Gastroesophageal sphincter (tissue), 4 donors: Measurements from ENCODE around the gene SHLD1. TPM values are rescaled to one million over a fixed set of nuclear protein-coding genes. Genes with fewer than 3 reads are reported as not detected.

Experiments
- ATAC-seq: fragments of 150-250 bp; one replicate; pipeline ENCODE4 v1.9.1; 2016; ENCODE audit warnings: mild to moderate bottlenecking, moderate library complexity
- H3K27ac ChIP-seq, 4 donors: fragments of 200-600 bp; sonication (generic) in 3 of 4; 1 replicate in 3 of 4; 2 replicates in 1 of 4; pipeline ENCODE4 v1.5.1; 2016 to 2019
- H3K27me3 ChIP-seq: fragments of 200-600 bp; sonication (generic); one replicate; pipeline ENCODE4 v1.5.1; 2019
- H3K36me3 ChIP-seq, 2 donors: fragments of 200-600 bp; sonication (generic); one replicate each; pipeline ENCODE4 v1.5.1; 2019; ENCODE audit warnings: control low read depth in 1 of 2
- H3K4me1 ChIP-seq, 3 donors: fragments of 200-600 bp; sonication (generic); 1 replicate in 2 of 3; 2 replicates in 1 of 3; pipeline ENCODE4 v1.5.1; 2016 to 2019; ENCODE audit warnings: control low read depth in 2 of 3
- H3K4me3 ChIP-seq, 2 donors: fragments of 200-600 bp; sonication (generic); one replicate each; pipeline ENCODE4 v1.5.1; 2019; ENCODE audit warnings: mild to moderate bottlenecking in 1 of 2, moderate library complexity in 1 of 2
- H3K9me3 ChIP-seq, 3 donors: fragments of 200-600 bp; sonication (generic); one replicate each; pipeline ENCODE4 v1.5.1; 2017 to 2019; ENCODE audit warnings: control low read depth in 2 of 3
- EP300 ChIP-seq: sonication (generic); formaldehyde crosslinking; IDR thresholded peaks from one replicate; pipeline ENCODE4 v1.6.1; 2017; ENCODE audit warnings: antibody characterized with exemption, mild to moderate bottlenecking
- POLR2A ChIP-seq, 2 donors: fragments of 450-650 bp; IDR thresholded peaks; one replicate each; pipeline ENCODE4 v1.6.1; 2017; ENCODE audit warnings: antibody characterized with exemption in 2 of 2, mild to moderate bottlenecking in 2 of 2, moderate library complexity in 1 of 2
- POLR2AphosphoS5 ChIP-seq: sonication (generic); formaldehyde crosslinking; IDR thresholded peaks from one replicate; pipeline ENCODE4 v1.6.1; 2017; ENCODE audit warnings: antibody characterized with exemption
- WGBS, 2 donors: methylation state at CpG; one replicate each; pipeline ENCODE4 v1.1.5; 2018; ENCODE audit warnings: low coverage in 1 of 2; 5-methylcytosine and 5-hydroxymethylcytosine counted together
- total RNA-seq, 4 donors: library from RNA; depleted of rRNA; stranded (reverse); fragments of >200 nt; gene quantifications; one replicate each; pipeline ENCODE4 v1.1.0, GENCODE V29; 2016
- TF ChIP-seq, protein P1 (sequence below), 4 experiments: fragments of 200-600 bp in 2 of 4; fragments of 450-650 bp in 2 of 4; sonication (generic) in 1 of 4; IDR thresholded peaks; one replicate each; pipeline ENCODE4 v1.5.1; 2017 to 2019; ENCODE audit warnings: antibody characterized with exemption in 4 of 4, mild to moderate bottlenecking in 2 of 4, moderate library complexity in 2 of 4

Gene SHLD1
- total RNA-seq, 4 donors from 2014 or later, result 0.93 to 3.3 (median 2.1) TPM

GRCh38 chr20:5842465-5842864, 92.3 kb downstream of the SHLD1 start:
- no peak for ATAC-seq
- WGBS, 2 donors, result 81 to 100% methylated on average over 2 of the region's 2 CpGs
- TF ChIP-seq EP300, result no peak
- TF ChIP-seq POLR2A (IDR thresholded peaks at IDR 0.05), result no peak
- TF ChIP-seq POLR2AphosphoS5, result no peak
- TF ChIP-seq, protein P1, sequence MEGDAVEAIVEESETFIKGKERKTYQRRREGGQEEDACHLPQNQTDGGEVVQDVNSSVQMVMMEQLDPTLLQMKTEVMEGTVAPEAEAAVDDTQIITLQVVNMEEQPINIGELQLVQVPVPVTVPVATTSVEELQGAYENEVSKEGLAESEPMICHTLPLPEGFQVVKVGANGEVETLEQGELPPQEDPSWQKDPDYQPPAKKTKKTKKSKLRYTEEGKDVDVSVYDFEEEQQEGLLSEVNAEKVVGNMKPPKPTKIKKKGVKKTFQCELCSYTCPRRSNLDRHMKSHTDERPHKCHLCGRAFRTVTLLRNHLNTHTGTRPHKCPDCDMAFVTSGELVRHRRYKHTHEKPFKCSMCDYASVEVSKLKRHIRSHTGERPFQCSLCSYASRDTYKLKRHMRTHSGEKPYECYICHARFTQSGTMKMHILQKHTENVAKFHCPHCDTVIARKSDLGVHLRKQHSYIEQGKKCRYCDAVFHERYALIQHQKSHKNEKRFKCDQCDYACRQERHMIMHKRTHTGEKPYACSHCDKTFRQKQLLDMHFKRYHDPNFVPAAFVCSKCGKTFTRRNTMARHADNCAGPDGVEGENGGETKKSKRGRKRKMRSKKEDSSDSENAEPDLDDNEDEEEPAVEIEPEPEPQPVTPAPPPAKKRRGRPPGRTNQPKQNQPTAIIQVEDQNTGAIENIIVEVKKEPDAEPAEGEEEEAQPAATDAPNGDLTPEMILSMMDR (IDR thresholded peaks at IDR 0.05), result no peak

DNA sequence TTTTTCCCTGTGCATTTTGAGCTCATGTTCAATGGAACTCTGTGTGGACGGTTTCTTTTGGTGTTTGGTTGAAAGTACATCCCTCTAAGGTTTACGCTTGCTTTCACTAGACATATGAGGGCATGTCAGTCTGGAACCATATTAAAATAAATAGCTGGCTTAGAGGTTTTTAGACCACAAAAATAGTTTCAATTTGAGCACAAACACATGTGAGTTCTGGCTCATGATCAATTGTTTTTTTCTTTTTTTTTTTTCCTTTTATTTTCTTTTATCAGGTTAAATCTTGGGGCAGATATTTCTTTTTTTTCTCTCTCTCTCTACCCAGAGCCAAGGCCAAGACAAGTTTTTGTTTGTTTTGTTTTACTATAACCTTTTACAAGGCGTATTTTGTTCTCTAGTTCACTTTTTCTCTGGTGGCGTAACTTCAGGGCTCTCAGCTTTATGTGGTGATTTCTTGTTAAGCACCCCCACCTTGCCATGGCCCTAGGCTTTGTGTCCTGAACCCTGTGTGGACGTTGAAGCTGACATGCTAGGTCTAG, 92.9 kb downstream of the SHLD1 start:
- no peak for TF ChIP-seq POLR2AphosphoS5
- TF ChIP-seq POLR2A (IDR thresholded peaks at IDR 0.05), result no peak
- no peak for TF ChIP-seq EP300
- TF ChIP-seq, protein P1 (IDR thresholded peaks at IDR 0.05), result no peak
- Histone ChIP-seq H3K4me1 (peaks cover 0 to 23% (median 7%) of the 10 kb centered on the region in 3 donors), H3K36me3 (no peaks in the 10 kb centered on the region), H3K9me3 (no peaks in the 10 kb centered on the region), H3K27me3 (no peaks in the 10 kb centered on the region), H3K27ac (no peak overlapping the region), H3K4me3 (no peak overlapping the region)
- WGBS, 2 donors, result 71 to 83% methylated on average over 2 to 5 of the region's 5 CpGs
- ATAC-seq, result no peak

More at GRCh38 chr20:5842465-5842864, 92.3 kb downstream of the SHLD1 start:
- no peak overlapping the region for H3K27ac ChIP-seq
- no peaks in the 10 kb centered on the region for H3K9me3 ChIP-seq
- peaks cover 0 to 18% (median 7%) of the 10 kb centered on the region in 3 donors for H3K4me1 ChIP-seq
- no peak overlapping the region for H3K4me3 ChIP-seq
- H3K27me3 ChIP-seq, result no peaks in the 10 kb centered on the region
- H3K36me3 ChIP-seq, result no peaks in the 10 kb centered on the region

DNA sequence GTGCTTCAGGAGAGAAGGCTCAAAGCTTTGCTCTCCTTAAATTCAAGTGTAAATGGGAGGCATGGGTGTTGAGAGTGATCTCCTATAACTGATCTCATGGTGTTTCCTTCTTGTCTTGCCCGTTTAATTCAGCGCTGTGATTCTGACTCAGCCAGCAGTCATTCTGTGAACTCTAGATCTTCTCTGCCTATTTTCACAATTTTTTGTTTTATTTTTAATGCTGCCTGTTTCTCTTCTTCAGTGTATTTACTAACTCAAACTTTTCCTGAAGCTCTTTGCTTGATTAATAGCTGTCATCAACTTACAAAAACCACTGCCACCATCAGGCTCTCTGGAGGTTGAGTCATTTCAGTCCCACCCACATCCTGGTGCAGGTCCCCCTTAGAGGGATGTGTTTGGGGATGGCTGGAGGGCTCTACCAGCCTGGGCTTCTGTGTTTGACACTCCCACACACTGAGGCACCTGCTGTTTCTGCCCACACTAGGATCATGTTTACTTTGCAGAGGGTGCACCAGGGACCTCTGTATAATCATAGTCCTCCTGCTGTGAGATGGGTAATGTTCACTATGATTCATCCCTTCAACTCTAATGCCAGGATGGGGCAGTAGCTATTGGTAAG, 94.0 kb downstream of the SHLD1 start:
- TF ChIP-seq POLR2AphosphoS5 (no peak), POLR2A (IDR thresholded peaks at IDR 0.05) (no peak), EP300 (no peak)
- TF ChIP-seq, protein P1 (IDR thresholded peaks at IDR 0.05), result no peak
- H3K27ac ChIP-seq, result no peak overlapping the region
- ATAC-seq, result no peak
- no peaks in the 10 kb centered on the region for H3K9me3 ChIP-seq
- H3K4me1 ChIP-seq, result peaks cover 0 to 33% (median 7%) of the 10 kb centered on the region in 3 donors
- no peaks in the 10 kb centered on the region for H3K27me3 ChIP-seq
- 48% methylated on average over 2 of the region's 2 CpGs; no CpG with 5 or more reads in 1 of the 2 donors for WGBS, 2 donors
- H3K36me3 ChIP-seq, result no peaks in the 10 kb centered on the region
- no peak overlapping the region for H3K4me3 ChIP-seq

- Histone ChIP-seq H3K4me3 (no peak overlapping the region), H3K9me3 (no peaks in the 10 kb centered on the region), H3K27ac (peak overlapping the region in 2 of 4 donors; percentile 21 to 59), H3K36me3 (no peaks in the 10 kb centered on the region), H3K27me3 (no peaks in the 10 kb centered on the region), H3K4me1 (peaks cover 0 to 41% (median 7%) of the 10 kb centered on the region in 3 donors)
- WGBS, 2 donors, result 20 to 26% methylated on average over 12 of the region's 12 CpGs
- ATAC-seq, result no peak
- no peak for TF ChIP-seq POLR2A (IDR thresholded peaks at IDR 0.05)
- TF ChIP-seq POLR2AphosphoS5, result no peak
- TF ChIP-seq EP300, result no peak
These were observed 95.7 kb downstream of the SHLD1 start for GRCh38 chr20:5845681-5846615.
